HepG2 (cell line): ENCODE measurements around the gene THSD1. TPM values are rescaled to one million over a fixed set of nuclear protein-coding genes. Genes with fewer than 3 reads are reported as not detected.

Source experiments
- ATAC-seq: fragments of 200-7000 bp; cut with Tn5 transposase; 3 replicates; pipeline ENCODE4 v1.9.1; 2020; ENCODE audit warnings: mild to moderate bottlenecking, moderate library complexity
- BruUV-seq: library from RNA; stranded (reverse); fragments of 400-500 nt; replicated peaks from 2 replicates; lab custom pipeline; 2021; lab: Mats Ljungman, UMichigan
- CTCF ChIA-PET: fragments of 300-600 bp; formaldehyde crosslinking; extraction: SDS; loops from one replicate; lab custom pipeline; 2021; ENCODE audit warnings: low total read pairs, inconsistent platforms, low intra/inter-chr PET ratio; lab: Yijun Ruan, JAX
- POLR2A ChIA-PET: fragments of 350-600 bp; sonication (Branson Sonifier 250); formaldehyde crosslinking; loops from one replicate; lab custom pipeline; 2020; ENCODE audit warnings: antibody characterized with exemption, inconsistent platforms; lab: Yijun Ruan, JAX
- DNase-seq: peaks from one replicate; pipeline ENCODE4 v3.0.0-alpha.2; 2015; ENCODE audit warnings: low spot score
- FAIRE-seq: peaks from 3 replicates; lab custom pipeline; 2011; peaks lifted over from hg19 to GRCh38; lab: Jason Lieb, UNC
- H2AFZ ChIP-seq: one replicate; pipeline ENCODE4 v1.6.1; 2011; ENCODE audit warnings: low read length, inconsistent platforms
- H3K27ac ChIP-seq: fragments of 300-600 bp; 3 replicates; pipeline ENCODE4 v1.8.0; 2011; ENCODE audit warnings: mixed run types, mild to moderate bottlenecking, mixed read lengths, low read length, inconsistent platforms; ENCODE audit not compliant: insufficient read depth; ENCODE audit errors: extremely low read length
- H3K27me3 ChIP-seq, 2 experiments: fragments of 200-600 bp in 1 of 2; 2 replicates in 1 of 2; 3 replicates in 1 of 2; pipeline versions ENCODE4 v1.6.0 to v1.8.0; 2011; ENCODE audit warnings: low read length in 2 of 2, mild to moderate bottlenecking in 2 of 2, moderate library complexity in 2 of 2, inconsistent platforms in 1 of 2; ENCODE audit not compliant: insufficient read depth in 2 of 2, control insufficient read depth in 1 of 2
- H3K36me3 ChIP-seq, 2 experiments: fragments of 200-600 bp in 1 of 2; replicated peaks in 1 of 2; 2 replicates in 1 of 2; 3 replicates in 1 of 2; pipeline versions ENCODE4 v1.5.1 to v1.8.0; 2011; ENCODE audit warnings: low read length in 2 of 2, inconsistent platforms in 1 of 2; ENCODE audit not compliant: insufficient read depth in 2 of 2, control insufficient read depth in 1 of 2
- H3K4me1 ChIP-seq: 2 replicates; pipeline ENCODE4 v1.5.1; 2012; ENCODE audit warnings: low read length, inconsistent platforms; ENCODE audit not compliant: insufficient read depth
- H3K4me2 ChIP-seq: 2 replicates; pipeline ENCODE4 v1.6.0; 2011; ENCODE audit warnings: low read depth, low read length, inconsistent platforms
- H3K4me3 ChIP-seq, 3 experiments: fragments of 200-600 bp in 1 of 3; sonication (generic), shearing (Covaris generic) in 1 of 3; replicated peaks in 1 of 3; 2 replicates each; pipeline ENCODE4 v1.5.1; 2011 to 2016; ENCODE audit warnings: low read length in 3 of 3, inconsistent platforms in 2 of 3, low read depth in 2 of 3, mild to moderate bottlenecking in 2 of 3, control low read depth in 1 of 3, mixed read lengths in 1 of 3; ENCODE audit not compliant: insufficient read depth in 1 of 3
- H3K79me2 ChIP-seq: one replicate; pipeline ENCODE4 v1.6.1; 2011; ENCODE audit warnings: low read length, inconsistent platforms; ENCODE audit not compliant: insufficient read depth
- H3K9ac ChIP-seq: 2 replicates; pipeline ENCODE4 v1.6.0; 2011; ENCODE audit warnings: mild to moderate bottlenecking, low read depth, low read length, inconsistent platforms; ENCODE audit not compliant: insufficient read depth
- H3K9me3 ChIP-seq: 2 replicates; pipeline ENCODE4 v1.5.1; 2012; ENCODE audit warnings: mild to moderate bottlenecking, low read length
- H4K20me1 ChIP-seq: 2 replicates; pipeline ENCODE4 v1.6.0; 2011; ENCODE audit warnings: inconsistent platforms, mild to moderate bottlenecking, low read length, moderate library complexity; ENCODE audit not compliant: insufficient read depth
- HMGA1 ChIP-seq: sonication (generic); formaldehyde crosslinking; conservative IDR thresholded peaks from 2 replicates; pipeline ENCODE4 v1.4.0; 2020; ENCODE audit warnings: missing genetic modification reagents
- HOXA5 ChIP-seq: sonication (generic); formaldehyde crosslinking; IDR thresholded peaks from 2 replicates; pipeline ENCODE4 v1.4.0; 2020; ENCODE audit warnings: missing genetic modification reagents
- SALL2 ChIP-seq: sonication (generic); formaldehyde crosslinking; IDR thresholded peaks from 2 replicates; pipeline ENCODE4 v1.8.1; 2023; ENCODE audit warnings: mild to moderate bottlenecking, missing genetic modification reagents, inconsistent platforms
- SNRNP70 ChIP-seq: fragments of 200-400 bp; formaldehyde crosslinking; IDR thresholded peaks from 2 replicates; pipeline ENCODE4 v1.6.1; 2017; ENCODE audit warnings: mild to moderate bottlenecking, low read depth, low read length, moderate library complexity
- SP5 ChIP-seq: IDR thresholded peaks from 2 replicates; pipeline ENCODE4 v1.6.1; 2016; ENCODE audit warnings: low read depth, borderline replicate concordance
- ZNF547 ChIP-seq: sonication (generic); formaldehyde crosslinking; IDR thresholded peaks from 2 replicates; pipeline ENCODE4 v1.5.1; 2020; ENCODE audit warnings: mild to moderate bottlenecking, missing genetic modification reagents
- ZNF550 ChIP-seq: sonication (generic); formaldehyde crosslinking; IDR thresholded peaks from 2 replicates; pipeline ENCODE4 v1.4.0; 2020; ENCODE audit warnings: mild to moderate bottlenecking, missing genetic modification reagents, borderline replicate concordance
- ZNF615 ChIP-seq: sonication (generic); formaldehyde crosslinking; IDR thresholded peaks from 2 replicates; pipeline ENCODE4 v1.5.0; 2020; ENCODE audit warnings: mild to moderate bottlenecking, missing genetic modification reagents, borderline replicate concordance
- ZNF644 ChIP-seq: IDR thresholded peaks from 2 replicates; pipeline ENCODE4 v1.6.1; 2016; ENCODE audit warnings: low read depth
- ZNF816 ChIP-seq: sonication (generic); formaldehyde crosslinking; IDR thresholded peaks from 2 replicates; pipeline ENCODE4 v1.8.0; 2022; ENCODE audit warnings: missing genetic modification reagents, mild to moderate bottlenecking, borderline replicate concordance
- WGBS: methylation state at CpG from one replicate; pipeline ENCODE4 v1.1.6; 2017; ENCODE audit warnings: low lambda C conversion rate; 5-methylcytosine and 5-hydroxymethylcytosine counted together
- in situ Hi-C: cut with HindIII; loops from 2 replicates; pipeline ENCODE4 v1.10.0; 2017; ENCODE audit warnings: low pct_unique_long_range_greater_than_20kb; ENCODE audit not compliant: extremely low pct_ligation_motif_present
- intact Hi-C: fragments of 100-400 bp; cut with micrococcal nuclease; formaldehyde crosslinking; loops from one replicate; pipeline ENCODE4 v1.10.0; 2022; ENCODE audit not compliant: unreplicated experiment
- polyA plus RNA-seq, 8 experiments: library from polyadenylated mRNA; depleted of rRNA in 3 of 8; stranded (reverse) in 7 of 8; unstranded in 1 of 8; fragments of >200 nt; fragmentation: Illumina TruSeq in 4 of 8; extraction: Trizol in 4 of 8; gene quantifications; 2 replicates each; pipeline versions ENCODE4 v1.2.1 to v1.2.3, GENCODE V29; 2011 to 2016; ENCODE audit warnings: low read depth in 4 of 8, missing spikeins in 1 of 8, mixed read lengths in 1 of 8; ENCODE audit not compliant: insufficient read depth in 1 of 8
- total RNA-seq, 5 experiments: library from RNA; depleted of rRNA; stranded (reverse); fragments of >200 nt; fragmentation: Illumina TruSeq; extraction: Trizol; gene quantifications; 2 replicates each; pipeline ENCODE4 v1.2.3, GENCODE V29; 2016; ENCODE audit warnings: low read depth in 1 of 5
- TF ChIP-seq, protein P1 (sequence below): sonication (generic); formaldehyde crosslinking; IDR thresholded peaks from 2 replicates; pipeline ENCODE4 v1.5.1; 2020; ENCODE audit warnings: mild to moderate bottlenecking, missing genetic modification reagents, borderline replicate concordance
- TF ChIP-seq, protein P2 (sequence below): sonication (generic); formaldehyde crosslinking; IDR thresholded peaks from 2 replicates; pipeline ENCODE4 v1.5.0; 2020; ENCODE audit warnings: mild to moderate bottlenecking, low read depth, missing genetic modification reagents, borderline replicate concordance
- TF ChIP-seq, protein P3 (sequence below): sonication (generic); formaldehyde crosslinking; IDR thresholded peaks from 2 replicates; pipeline ENCODE4 v1.4.0; 2020; ENCODE audit warnings: missing genetic modification reagents
- TF ChIP-seq, protein P4 (sequence below): IDR thresholded peaks from 2 replicates; pipeline ENCODE4 v1.6.1; 2016; ENCODE audit warnings: low read depth, control low read depth
- TF ChIP-seq, protein P5 (sequence below): IDR thresholded peaks from 2 replicates; pipeline ENCODE4 v1.6.1; 2012; ENCODE audit warnings: inconsistent platforms

Gene THSD1
- total and polyA plus RNA-seq, 2 of the 13 experiments (the other 11 are each of a cell fraction or from before 2014, with no cell fraction given): 0.11 to 0.15 TPM

DNA sequence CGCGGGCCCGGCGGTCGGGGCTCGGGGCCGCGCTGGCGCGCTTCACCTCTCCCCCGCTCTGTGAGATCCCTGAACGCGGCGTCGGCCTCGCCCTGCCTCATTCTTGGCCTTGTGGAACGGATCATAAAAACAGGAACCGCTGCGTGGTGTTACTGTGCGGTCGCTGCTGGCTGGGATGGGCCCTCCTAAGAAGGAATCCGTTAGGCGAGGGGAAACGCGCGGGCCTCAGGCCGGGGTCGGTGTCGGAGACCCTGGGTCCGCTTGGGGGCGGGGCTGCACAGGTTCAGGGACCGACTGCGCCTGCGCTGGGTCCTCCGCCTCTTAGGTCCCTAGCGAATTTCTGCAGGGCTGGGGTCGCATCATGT is 49.7 kb upstream of the THSD1 start:
- FAIRE-seq (no peak), DNase-seq (peak; percentile 73), ATAC-seq (peak; percentile 77)
- Histone ChIP-seq H3K4me3 (peak overlapping the region; percentile 59 to 86 (median 65)), H3K4me1 (peaks cover 52% of the 10 kb centered on the region), H3K36me3 (peaks cover 0 to 17% of the 10 kb centered on the region in 2 experiments; a peak in 3 of 5 replicates), H3K27me3 (no peaks in the 10 kb centered on the region), H3K9me3 (no peaks in the 10 kb centered on the region), H3K27ac (peak overlapping the region; percentile 89), H2AFZ (no peak overlapping the region), H3K79me2 (peaks cover 33% of the 10 kb centered on the region), H3K4me2 (peak overlapping the region; percentile 91), H4K20me1 (no peaks in the 10 kb centered on the region), H3K9ac (peak overlapping the region; percentile 82)
- 5% methylated on average over 6 of the region's 37 CpGs for WGBS
- in situ Hi-C loops: loop anchor here (10.0 to 25.0 kb wide), 2 partner anchors 111 to 443 kb away; partner anchors contain the start of genes ALG11, ATP7B and UTP14C
- ChIA-PET POLR2A (interaction anchor here (0.8 kb wide), 1 partner anchor 197 kb away, joined by 3 read pairs; the partner anchor contains the start of gene SUGT1), CTCF (no interaction called here)
- intact Hi-C loops: loop anchor here (5.0 to 10.0 kb wide), 2 partner anchors 199 to 352 kb away; partner anchors contain the start of gene SUGT1
- TSS peak; percentile 50 for BruUV-seq
- TF ChIP-seq SP5 (CRISPR knock-in tag): peak; percentile 49; the same call in 1 of the 2 replicates
- TF ChIP-seq, protein P1, sequence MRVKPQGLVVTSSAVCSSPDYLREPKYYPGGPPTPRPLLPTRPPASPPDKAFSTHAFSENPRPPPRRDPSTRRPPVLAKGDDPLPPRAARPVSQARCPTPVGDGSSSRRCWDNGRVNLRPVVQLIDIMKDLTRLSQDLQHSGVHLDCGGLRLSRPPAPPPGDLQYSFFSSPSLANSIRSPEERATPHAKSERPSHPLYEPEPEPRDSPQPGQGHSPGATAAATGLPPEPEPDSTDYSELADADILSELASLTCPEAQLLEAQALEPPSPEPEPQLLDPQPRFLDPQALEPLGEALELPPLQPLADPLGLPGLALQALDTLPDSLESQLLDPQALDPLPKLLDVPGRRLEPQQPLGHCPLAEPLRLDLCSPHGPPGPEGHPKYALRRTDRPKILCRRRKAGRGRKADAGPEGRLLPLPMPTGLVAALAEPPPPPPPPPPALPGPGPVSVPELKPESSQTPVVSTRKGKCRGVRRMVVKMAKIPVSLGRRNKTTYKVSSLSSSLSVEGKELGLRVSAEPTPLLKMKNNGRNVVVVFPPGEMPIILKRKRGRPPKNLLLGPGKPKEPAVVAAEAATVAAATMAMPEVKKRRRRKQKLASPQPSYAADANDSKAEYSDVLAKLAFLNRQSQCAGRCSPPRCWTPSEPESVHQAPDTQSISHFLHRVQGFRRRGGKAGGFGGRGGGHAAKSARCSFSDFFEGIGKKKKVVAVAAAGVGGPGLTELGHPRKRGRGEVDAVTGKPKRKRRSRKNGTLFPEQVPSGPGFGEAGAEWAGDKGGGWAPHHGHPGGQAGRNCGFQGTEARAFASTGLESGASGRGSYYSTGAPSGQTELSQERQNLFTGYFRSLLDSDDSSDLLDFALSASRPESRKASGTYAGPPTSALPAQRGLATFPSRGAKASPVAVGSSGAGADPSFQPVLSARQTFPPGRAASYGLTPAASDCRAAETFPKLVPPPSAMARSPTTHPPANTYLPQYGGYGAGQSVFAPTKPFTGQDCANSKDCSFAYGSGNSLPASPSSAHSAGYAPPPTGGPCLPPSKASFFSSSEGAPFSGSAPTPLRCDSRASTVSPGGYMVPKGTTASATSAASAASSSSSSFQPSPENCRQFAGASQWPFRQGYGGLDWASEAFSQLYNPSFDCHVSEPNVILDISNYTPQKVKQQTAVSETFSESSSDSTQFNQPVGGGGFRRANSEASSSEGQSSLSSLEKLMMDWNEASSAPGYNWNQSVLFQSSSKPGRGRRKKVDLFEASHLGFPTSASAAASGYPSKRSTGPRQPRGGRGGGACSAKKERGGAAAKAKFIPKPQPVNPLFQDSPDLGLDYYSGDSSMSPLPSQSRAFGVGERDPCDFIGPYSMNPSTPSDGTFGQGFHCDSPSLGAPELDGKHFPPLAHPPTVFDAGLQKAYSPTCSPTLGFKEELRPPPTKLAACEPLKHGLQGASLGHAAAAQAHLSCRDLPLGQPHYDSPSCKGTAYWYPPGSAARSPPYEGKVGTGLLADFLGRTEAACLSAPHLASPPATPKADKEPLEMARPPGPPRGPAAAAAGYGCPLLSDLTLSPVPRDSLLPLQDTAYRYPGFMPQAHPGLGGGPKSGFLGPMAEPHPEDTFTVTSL (CRISPR knock-in tag): no peak
- 0 out of 2 replicates have a peak, but pooled peaks have one; percentile 4 for TF ChIP-seq SALL2 (CRISPR knock-in tag)
- TF ChIP-seq HOXA5 (CRISPR knock-in tag): no peak
- TF ChIP-seq, protein P2, sequence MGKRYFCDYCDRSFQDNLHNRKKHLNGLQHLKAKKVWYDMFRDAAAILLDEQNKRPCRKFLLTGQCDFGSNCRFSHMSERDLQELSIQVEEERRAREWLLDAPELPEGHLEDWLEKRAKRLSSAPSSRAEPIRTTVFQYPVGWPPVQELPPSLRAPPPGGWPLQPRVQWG: no peak
- no peak for TF ChIP-seq SNRNP70
- no peak for TF ChIP-seq ZNF550 (CRISPR knock-in tag)
- no peak for TF ChIP-seq ZNF644
- TF ChIP-seq, protein P3, sequence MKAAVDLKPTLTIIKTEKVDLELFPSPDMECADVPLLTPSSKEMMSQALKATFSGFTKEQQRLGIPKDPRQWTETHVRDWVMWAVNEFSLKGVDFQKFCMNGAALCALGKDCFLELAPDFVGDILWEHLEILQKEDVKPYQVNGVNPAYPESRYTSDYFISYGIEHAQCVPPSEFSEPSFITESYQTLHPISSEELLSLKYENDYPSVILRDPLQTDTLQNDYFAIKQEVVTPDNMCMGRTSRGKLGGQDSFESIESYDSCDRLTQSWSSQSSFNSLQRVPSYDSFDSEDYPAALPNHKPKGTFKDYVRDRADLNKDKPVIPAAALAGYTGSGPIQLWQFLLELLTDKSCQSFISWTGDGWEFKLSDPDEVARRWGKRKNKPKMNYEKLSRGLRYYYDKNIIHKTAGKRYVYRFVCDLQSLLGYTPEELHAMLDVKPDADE (CRISPR knock-in tag): no peak
- no peak for TF ChIP-seq ZNF547 (CRISPR knock-in tag)
- no peak; the same call in 1 of the 2 replicates for TF ChIP-seq ZNF816 (CRISPR knock-in tag)
- no peak for TF ChIP-seq ZNF615 (CRISPR knock-in tag)
- TF ChIP-seq, protein P4, sequence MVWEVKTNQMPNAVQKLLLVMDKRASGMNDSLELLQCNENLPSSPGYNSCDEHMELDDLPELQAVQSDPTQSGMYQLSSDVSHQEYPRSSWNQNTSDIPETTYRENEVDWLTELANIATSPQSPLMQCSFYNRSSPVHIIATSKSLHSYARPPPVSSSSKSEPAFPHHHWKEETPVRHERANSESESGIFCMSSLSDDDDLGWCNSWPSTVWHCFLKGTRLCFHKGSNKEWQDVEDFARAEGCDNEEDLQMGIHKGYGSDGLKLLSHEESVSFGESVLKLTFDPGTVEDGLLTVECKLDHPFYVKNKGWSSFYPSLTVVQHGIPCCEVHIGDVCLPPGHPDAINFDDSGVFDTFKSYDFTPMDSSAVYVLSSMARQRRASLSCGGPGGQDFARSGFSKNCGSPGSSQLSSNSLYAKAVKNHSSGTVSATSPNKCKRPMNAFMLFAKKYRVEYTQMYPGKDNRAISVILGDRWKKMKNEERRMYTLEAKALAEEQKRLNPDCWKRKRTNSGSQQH: no peak
- TF ChIP-seq, protein P5, sequence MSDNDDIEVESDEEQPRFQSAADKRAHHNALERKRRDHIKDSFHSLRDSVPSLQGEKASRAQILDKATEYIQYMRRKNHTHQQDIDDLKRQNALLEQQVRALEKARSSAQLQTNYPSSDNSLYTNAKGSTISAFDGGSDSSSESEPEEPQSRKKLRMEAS: peak; percentile 63; the same call in 1 of the 2 replicates
- TF ChIP-seq HMGA1: no peak
